Thyroid gland (tissue), 4 donors: ENCODE measurements around the gene MSL2.

ENCODE experiments used
- POLR2A ChIP-seq, 2 donors: fragments of 450-650 bp; IDR thresholded peaks; one replicate each; pipeline ENCODE4 v1.6.1; 2017; ENCODE audit warnings: antibody characterized with exemption in 2 of 2, mild to moderate bottlenecking in 2 of 2, moderate library complexity in 1 of 2
- TF ChIP-seq, protein P1 (sequence below), 6 experiments: fragments of 200-600 bp in 3 of 6; fragments of 450-650 bp in 3 of 6; sonication (generic) in 3 of 6; IDR thresholded peaks; one replicate each; pipeline ENCODE4 v1.5.1; 2016 to 2019; ENCODE audit warnings: antibody characterized with exemption in 6 of 6, mild to moderate bottlenecking in 2 of 6, inconsistent platforms in 1 of 6, moderate library complexity in 1 of 6

GRCh38 chr3:136245691-136246090, 49.6 kb upstream of the MSL2 start:
- TF ChIP-seq, protein P1, sequence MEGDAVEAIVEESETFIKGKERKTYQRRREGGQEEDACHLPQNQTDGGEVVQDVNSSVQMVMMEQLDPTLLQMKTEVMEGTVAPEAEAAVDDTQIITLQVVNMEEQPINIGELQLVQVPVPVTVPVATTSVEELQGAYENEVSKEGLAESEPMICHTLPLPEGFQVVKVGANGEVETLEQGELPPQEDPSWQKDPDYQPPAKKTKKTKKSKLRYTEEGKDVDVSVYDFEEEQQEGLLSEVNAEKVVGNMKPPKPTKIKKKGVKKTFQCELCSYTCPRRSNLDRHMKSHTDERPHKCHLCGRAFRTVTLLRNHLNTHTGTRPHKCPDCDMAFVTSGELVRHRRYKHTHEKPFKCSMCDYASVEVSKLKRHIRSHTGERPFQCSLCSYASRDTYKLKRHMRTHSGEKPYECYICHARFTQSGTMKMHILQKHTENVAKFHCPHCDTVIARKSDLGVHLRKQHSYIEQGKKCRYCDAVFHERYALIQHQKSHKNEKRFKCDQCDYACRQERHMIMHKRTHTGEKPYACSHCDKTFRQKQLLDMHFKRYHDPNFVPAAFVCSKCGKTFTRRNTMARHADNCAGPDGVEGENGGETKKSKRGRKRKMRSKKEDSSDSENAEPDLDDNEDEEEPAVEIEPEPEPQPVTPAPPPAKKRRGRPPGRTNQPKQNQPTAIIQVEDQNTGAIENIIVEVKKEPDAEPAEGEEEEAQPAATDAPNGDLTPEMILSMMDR (IDR thresholded peaks at IDR 0.05) = no peak
- no peak for TF ChIP-seq POLR2A (IDR thresholded peaks at IDR 0.05)
